CD4-positive, alpha-beta T cell (primary cell): ENCODE measurements around the gene TMEM176A. TPM values are rescaled to one million over a fixed set of nuclear protein-coding genes. Genes with fewer than 3 reads are reported as not detected.
"Not testable (repeated sequence)": the region's sequence is repeated elsewhere in the genome, so short reads cannot be mapped to it uniquely, and the experiment has no call there.

ENCODE experiments used
- ATAC-seq: fragments of 200-7000 bp; cut with Tn5 transposase; one replicate; pipeline ENCODE4 v1.10.0; 2022; ENCODE audit warnings: mild to moderate bottlenecking; ENCODE audit not compliant: poor library complexity
- CTCF ChIA-PET: fragments of 350-600 bp; sonication (Branson Sonifier 250); formaldehyde crosslinking; loops from one replicate; lab custom pipeline; 2021; ENCODE audit warnings: antibody characterized with exemption, inconsistent platforms; lab: Charles Lee
- POLR2A ChIA-PET: fragments of 350-600 bp; sonication (Branson Sonifier 250); formaldehyde crosslinking; loops from one replicate; lab custom pipeline; 2021; ENCODE audit warnings: antibody characterized with exemption, inconsistent platforms; lab: Charles Lee
- DNase-seq, 14 experiments: peaks; one replicate each; pipeline ENCODE4 v3.0.0-alpha.2; 2013 to 2020; ENCODE audit warnings: mixed read lengths in 2 of 14
- H3K27ac ChIP-seq, 2 donors: one replicate each; pipeline versions ENCODE4 v1.5.1 to v1.7.0; 2013; ENCODE audit warnings: low read length in 2 of 2, low read depth in 1 of 2, mild to moderate bottlenecking in 1 of 2
- H3K27me3 ChIP-seq, 2 experiments: 1 replicate in 1 of 2; 2 replicates in 1 of 2; pipeline versions ENCODE4 v1.6.1 to v1.7.0; 2013; ENCODE audit warnings: low read length in 2 of 2, control low read depth in 1 of 2, mild to moderate bottlenecking in 1 of 2, moderate library complexity in 1 of 2; ENCODE audit not compliant: insufficient read depth in 2 of 2, control insufficient read depth in 1 of 2
- H3K36me3 ChIP-seq: one replicate; pipeline ENCODE4 v1.6.1; 2013; ENCODE audit warnings: low read length, control low read depth; ENCODE audit not compliant: insufficient read depth
- H3K4me1 ChIP-seq: one replicate; pipeline ENCODE4 v1.6.1; 2013; ENCODE audit warnings: low read length, control low read depth; ENCODE audit not compliant: insufficient read depth
- H3K4me3 ChIP-seq: one replicate; pipeline ENCODE4 v1.5.1; 2013; ENCODE audit warnings: mild to moderate bottlenecking, low read length, moderate library complexity
- H3K9me3 ChIP-seq, 2 experiments: 1 replicate in 1 of 2; 2 replicates in 1 of 2; pipeline versions ENCODE4 v1.6.1 to v1.7.0; 2013; ENCODE audit warnings: low read length in 2 of 2, mild to moderate bottlenecking in 2 of 2, control low read depth in 1 of 2, moderate library complexity in 1 of 2; ENCODE audit not compliant: control insufficient read depth in 1 of 2, insufficient read depth in 1 of 2
- H3K27ac Mint-ChIP-seq: one replicate; pipeline ENCODE4 v1.8.0; 2020; ENCODE audit warnings: mixed read lengths
- H3K27me3 Mint-ChIP-seq: one replicate; pipeline ENCODE4 v1.8.0; 2021; ENCODE audit warnings: mixed read lengths
- H3K36me3 Mint-ChIP-seq: one replicate; pipeline ENCODE4 v1.8.0; 2021; ENCODE audit warnings: low read depth, mixed read lengths
- H3K4me1 Mint-ChIP-seq: one replicate; pipeline ENCODE4 v1.8.0; 2021; ENCODE audit warnings: low read depth, mixed read lengths
- H3K4me3 Mint-ChIP-seq: one replicate; pipeline ENCODE4 v1.8.0; 2020; ENCODE audit warnings: mild to moderate bottlenecking, mixed read lengths
- H3K9me3 Mint-ChIP-seq: one replicate; pipeline ENCODE4 v1.8.0; 2020; ENCODE audit warnings: mixed read lengths
- CTCF ChIP-seq: fragments of 200-600 bp; IDR thresholded peaks from one replicate; pipeline ENCODE4 v1.8.0; 2022; ENCODE audit warnings: antibody characterized with exemption, mild to moderate bottlenecking
- intact Hi-C, 2 experiments: fragments of 100-400 bp; cut with DNase I in 1 of 2; cut with micrococcal nuclease in 1 of 2; formaldehyde crosslinking; loops; one replicate each; pipeline versions ENCODE4 v1.15.1 to v1.9.0; 2023 to 2025; cut with DNase I, micrococcal nuclease
- total RNA-seq, 174 experiments: library from RNA in 2 of 174; stranded (reverse) in 2 of 174; gene quantifications; one replicate each; pipeline ENCODE4 v1.2.3 and lab custom pipeline; 2021 to 2026

The TMEM176A gene
- total RNA-seq, 2 experiments from 2014 or later, result not detected

- CTCF ChIA-PET, result interaction anchor here (1.5 kb wide), 1 partner anchor 12 kb away, joined by 4 read pairs; no protein-coding TSS in a partner anchor
- no peaks in the 10 kb centered on the region for H3K27me3 ChIP-seq
- no peaks in the 10 kb centered on the region for H3K36me3 ChIP-seq
- no peaks in the 10 kb centered on the region for H3K36me3 Mint-ChIP-seq
- POLR2A ChIA-PET, result no interaction called here
- H3K27ac Mint-ChIP-seq, result no peak overlapping the region
- ATAC-seq (no peak), DNase-seq (no peak)
- no peak overlapping the region for H3K27ac ChIP-seq
- TF ChIP-seq CTCF, result no peak
- no peaks in the 10 kb centered on the region for H3K9me3 Mint-ChIP-seq
- intact Hi-C loops, result no loop called here
- H3K4me1 ChIP-seq, result no peaks in the 10 kb centered on the region
- no peaks in the 10 kb centered on the region for H3K27me3 Mint-ChIP-seq
- no peaks in the 10 kb centered on the region for H3K4me1 Mint-ChIP-seq
- no peak overlapping the region for H3K4me3 ChIP-seq
- H3K4me3 Mint-ChIP-seq, result no peak overlapping the region
- H3K9me3 ChIP-seq, result no peaks in the 10 kb centered on the region
Observed at GRCh38 chr7:150766334-150766709, 34.2 kb upstream of the TMEM176A start.

GRCh38 chr7:150769768-150770167 lies 30.8 kb upstream of the TMEM176A start:
- Mint-ChIP-seq H3K27me3 (no peaks in the 10 kb centered on the region), H3K36me3 (no peaks in the 10 kb centered on the region), H3K4me3 (no peak overlapping the region), H3K27ac (no peak overlapping the region), H3K4me1 (no peaks in the 10 kb centered on the region), H3K9me3 (peaks cover 2% of the 10 kb centered on the region)
- H3K36me3 ChIP-seq, result no peaks in the 10 kb centered on the region
- H3K27me3 ChIP-seq, result no peaks in the 10 kb centered on the region
- no peak for TF ChIP-seq CTCF
- H3K9me3 ChIP-seq, result peaks cover 0 to 4% of the 10 kb centered on the region in 2 experiments
- no peak for ATAC-seq
- H3K4me1 ChIP-seq, result no peaks in the 10 kb centered on the region
- intact Hi-C loops, result loop anchor here in 1 of 2 experiments (10.0 kb wide), 1 partner anchor 485 kb away; no protein-coding TSS in a partner anchor
- ChIA-PET POLR2A (no interaction called here), CTCF (interaction anchor here (2.8 kb wide), 1 partner anchor 9 kb away, joined by 11 read pairs; no protein-coding TSS in a partner anchor)
- H3K27ac ChIP-seq, result no peak overlapping the region
- no peak for DNase-seq
- no peak overlapping the region for H3K4me3 ChIP-seq

- H3K4me3 ChIP-seq, H3K27ac ChIP-seq, H3K27me3 Mint-ChIP-seq, DNase-seq, H3K9me3 ChIP-seq, H3K9me3 Mint-ChIP-seq, H3K27ac Mint-ChIP-seq, H3K36me3 Mint-ChIP-seq, CTCF ChIA-PET, H3K4me1 ChIP-seq, ATAC-seq, POLR2A ChIA-PET, H3K36me3 ChIP-seq, H3K4me3 Mint-ChIP-seq, H3K27me3 ChIP-seq, H3K4me1 Mint-ChIP-seq: not testable (repeated sequence)
- intact Hi-C loops, result loop anchor here in 1 of 2 experiments (10.0 kb wide), 1 partner anchor 489 kb away; no protein-coding TSS in a partner anchor
Observed at GRCh38 chr7:150774131-150774530, 26.4 kb upstream of the TMEM176A start.
